Activated naive CD8-positive, alpha-beta T cell (primary cell): ENCODE results near the gene PLET1.

ENCODE experiments used
- H3K27ac Mint-ChIP-seq: one replicate; pipeline ENCODE4 v1.8.0; 2021; ENCODE audit warnings: mixed read lengths
- H3K27me3 Mint-ChIP-seq: one replicate; pipeline ENCODE4 v1.8.0; 2021; ENCODE audit warnings: mixed read lengths
- H3K36me3 Mint-ChIP-seq: one replicate; pipeline ENCODE4 v1.8.0; 2021; ENCODE audit warnings: mixed read lengths
- H3K4me1 Mint-ChIP-seq: one replicate; pipeline ENCODE4 v1.8.0; 2021; ENCODE audit warnings: low read depth, mixed read lengths
- H3K4me3 Mint-ChIP-seq: one replicate; pipeline ENCODE4 v1.8.0; 2021; ENCODE audit warnings: mild to moderate bottlenecking, mixed read lengths
- H3K9me3 Mint-ChIP-seq: one replicate; pipeline ENCODE4 v1.8.0; 2021; ENCODE audit warnings: low read depth, mixed read lengths

Gene PLET1, protein sequence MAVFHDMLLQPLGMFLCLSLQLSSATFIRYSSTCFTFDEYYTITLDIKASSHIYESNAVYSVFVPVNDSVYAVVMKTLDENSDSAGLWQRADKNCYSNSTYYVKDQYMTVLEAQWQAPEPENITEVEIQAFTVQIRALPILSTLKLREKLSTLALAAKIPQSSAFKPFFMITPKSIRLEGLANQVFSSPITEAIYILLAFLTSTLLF

GRCh38 chr11:112260490-112260889 is at the start of gene PLET1:
PLET1 (minus strand) TSS chr11:112260860; CDS start chr11:112260589, 271 bp downstream.
- Mint-ChIP-seq H3K4me1 (no peaks in the 10 kb centered on the region), H3K27me3 (no peaks in the 10 kb centered on the region), H3K9me3 (no peaks in the 10 kb centered on the region), H3K36me3 (no peaks in the 10 kb centered on the region), H3K4me3 (no peak within 1 kb of the TSS), H3K27ac (no peak within 1 kb of the TSS)

GRCh38 chr11:112310419-112310818 is 49.8 kb upstream of the PLET1 start:
- H3K4me1 Mint-ChIP-seq, result no peaks in the 10 kb centered on the region
- no peaks in the 10 kb centered on the region for H3K27me3 Mint-ChIP-seq
- peaks cover 9% of the 10 kb centered on the region for H3K9me3 Mint-ChIP-seq
- peaks cover 7% of the 10 kb centered on the region for H3K36me3 Mint-ChIP-seq
- H3K4me3 Mint-ChIP-seq, result no peak overlapping the region
- no peak overlapping the region for H3K27ac Mint-ChIP-seq

GRCh38 chr11:112308651-112309050 is 48.0 kb upstream of the PLET1 start:
- Mint-ChIP-seq H3K4me1 (no peaks in the 10 kb centered on the region), H3K36me3 (peaks cover 7% of the 10 kb centered on the region), H3K27ac (no peak overlapping the region), H3K9me3 (peaks cover 9% of the 10 kb centered on the region), H3K27me3 (no peaks in the 10 kb centered on the region), H3K4me3 (no peak overlapping the region)

- no peak overlapping the region for H3K4me3 Mint-ChIP-seq
- H3K36me3 Mint-ChIP-seq, result peaks cover 7% of the 10 kb centered on the region
- no peak overlapping the region for H3K27ac Mint-ChIP-seq
- no peaks in the 10 kb centered on the region for H3K27me3 Mint-ChIP-seq
- peaks cover 9% of the 10 kb centered on the region for H3K9me3 Mint-ChIP-seq
- H3K4me1 Mint-ChIP-seq, result no peaks in the 10 kb centered on the region
Measured at GRCh38 chr11:112307616-112308015, 47.0 kb upstream of the PLET1 start.

DNA sequence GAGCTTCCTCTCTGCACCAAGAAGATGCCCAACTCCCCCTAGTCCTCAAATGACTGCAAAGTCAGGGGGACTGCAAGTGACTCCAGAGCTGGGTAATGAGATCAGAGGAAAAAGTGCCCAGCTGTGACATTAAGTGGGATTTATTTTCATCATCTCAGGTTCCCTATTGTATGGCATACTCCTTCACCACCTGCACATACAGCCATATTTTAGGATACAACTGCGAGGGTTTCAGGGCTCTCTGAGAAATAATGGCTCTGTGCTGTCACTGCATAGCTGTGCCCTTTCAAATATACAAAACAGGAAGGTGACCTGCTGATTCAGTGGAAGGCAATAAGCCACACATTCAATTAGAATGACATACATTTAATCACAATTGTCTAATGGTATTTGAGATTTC is 45.6 kb upstream of the PLET1 start:
- Mint-ChIP-seq H3K9me3 (peaks cover 9% of the 10 kb centered on the region), H3K36me3 (peaks cover 7% of the 10 kb centered on the region), H3K4me1 (no peaks in the 10 kb centered on the region), H3K27me3 (no peaks in the 10 kb centered on the region), H3K27ac (no peak overlapping the region), H3K4me3 (no peak overlapping the region)

GRCh38 chr11:112304914-112305313 is 44.3 kb upstream of the PLET1 start:
- Mint-ChIP-seq H3K27ac (no peak overlapping the region), H3K9me3 (peaks cover 9% of the 10 kb centered on the region), H3K4me3 (no peak overlapping the region), H3K27me3 (no peaks in the 10 kb centered on the region), H3K36me3 (peaks cover 7% of the 10 kb centered on the region), H3K4me1 (no peaks in the 10 kb centered on the region)

GRCh38 chr11:112303616-112304015 is 43.0 kb upstream of the PLET1 start:
- H3K36me3 Mint-ChIP-seq, result peaks cover 3% of the 10 kb centered on the region

DNA sequence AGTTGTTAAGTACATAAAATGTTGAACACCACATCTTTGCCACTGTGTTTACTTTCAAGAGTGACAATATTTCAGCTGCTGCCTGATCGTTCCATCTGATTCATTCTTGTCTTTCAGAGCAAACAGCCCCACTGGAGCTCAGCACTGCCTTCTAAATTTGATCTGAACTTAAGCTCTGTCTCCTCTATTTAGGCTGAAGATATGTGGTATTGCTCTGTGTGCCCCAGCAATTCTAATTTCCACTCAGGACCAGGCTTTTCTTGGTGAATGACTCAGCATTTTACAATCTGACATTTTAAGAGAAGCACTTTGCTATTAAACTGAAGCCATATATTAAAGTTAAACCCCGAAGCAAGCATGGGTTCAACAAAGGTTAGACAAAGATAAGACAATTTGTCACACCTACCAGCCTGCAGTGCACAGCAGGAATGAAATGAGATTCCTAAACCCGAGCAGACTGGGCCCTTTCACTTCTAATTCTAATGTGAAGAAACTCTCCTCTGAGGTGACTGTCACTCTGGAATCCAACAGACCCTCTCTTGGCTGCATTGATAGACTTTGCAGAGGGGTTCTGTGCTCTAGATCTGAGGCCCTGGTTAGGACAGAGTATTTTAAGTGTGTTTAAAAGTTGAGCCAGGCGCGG is 41.7 kb upstream of the PLET1 start:
- no peaks in the 10 kb centered on the region for H3K27me3 Mint-ChIP-seq
- no peak overlapping the region for H3K27ac Mint-ChIP-seq
- no peaks in the 10 kb centered on the region for H3K36me3 Mint-ChIP-seq
- H3K9me3 Mint-ChIP-seq, result no peaks in the 10 kb centered on the region
- peaks cover 16% of the 10 kb centered on the region for H3K4me1 Mint-ChIP-seq
- H3K4me3 Mint-ChIP-seq, result no peak overlapping the region

More at GRCh38 chr11:112303616-112304015, 43.0 kb upstream of the PLET1 start:
- Mint-ChIP-seq H3K4me3 (no peak overlapping the region), H3K27me3 (no peaks in the 10 kb centered on the region), H3K4me1 (peaks cover 4% of the 10 kb centered on the region), H3K9me3 (peaks cover 7% of the 10 kb centered on the region), H3K27ac (no peak overlapping the region)

DNA sequence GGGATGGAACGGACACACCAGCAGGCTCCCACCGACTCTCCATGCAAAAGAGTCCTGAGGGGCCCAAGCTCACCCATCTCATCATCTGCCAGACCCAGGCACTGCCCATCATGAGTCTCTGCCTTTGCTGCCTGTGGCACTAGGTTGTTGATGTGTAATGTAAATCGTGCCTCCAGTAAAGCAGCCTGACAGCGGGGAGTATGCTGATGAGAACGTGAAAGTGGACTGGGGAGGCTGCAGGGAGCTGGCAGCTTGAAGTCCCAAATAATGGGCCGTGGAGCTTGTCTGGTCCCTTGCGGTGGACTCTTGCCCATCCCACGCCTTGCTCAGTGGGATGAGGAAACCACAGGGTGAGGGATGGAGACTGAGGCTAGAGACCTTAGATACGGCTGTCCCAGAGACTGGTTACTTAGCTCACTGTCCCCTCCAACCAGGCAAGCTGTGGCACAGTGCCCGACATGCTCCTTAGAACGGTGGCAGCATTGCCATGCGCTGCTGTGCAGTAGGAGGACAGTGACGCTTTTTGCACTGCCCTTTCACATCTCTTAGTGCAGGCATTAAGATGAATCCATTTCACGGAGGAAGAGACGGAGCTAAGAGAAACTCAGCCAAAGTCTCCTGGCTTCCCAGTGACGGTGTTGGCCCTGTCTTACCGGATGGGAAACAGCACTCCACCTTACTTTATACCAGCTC is 39.6 kb upstream of the PLET1 start:
- Mint-ChIP-seq H3K27ac (no peak overlapping the region), H3K4me3 (no peak overlapping the region), H3K36me3 (no peaks in the 10 kb centered on the region), H3K27me3 (no peaks in the 10 kb centered on the region), H3K4me1 (peaks cover 27% of the 10 kb centered on the region), H3K9me3 (no peaks in the 10 kb centered on the region)

DNA sequence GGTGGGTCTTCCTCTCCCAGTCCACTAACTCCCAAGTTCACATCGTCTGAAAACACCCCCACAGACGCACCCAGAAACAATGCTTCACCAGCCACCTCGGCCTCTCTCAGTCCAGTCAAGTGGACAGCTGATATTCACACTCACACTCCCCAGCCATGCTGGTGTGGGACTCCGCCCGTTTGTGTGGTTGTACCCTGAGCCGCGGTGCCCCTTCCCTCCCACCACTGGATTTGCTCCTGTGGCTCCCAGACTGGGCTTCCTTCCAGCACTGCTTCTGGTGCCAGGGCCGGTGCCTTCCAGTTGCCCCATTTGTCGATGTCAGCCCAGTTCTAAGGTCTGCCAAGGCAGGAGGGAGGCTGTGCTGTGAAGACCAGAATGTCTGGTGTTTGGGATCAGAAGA is 37.9 kb upstream of the PLET1 start:
- Mint-ChIP-seq H3K27ac (no peak overlapping the region), H3K4me1 (peaks cover 27% of the 10 kb centered on the region), H3K4me3 (no peak overlapping the region), H3K27me3 (no peaks in the 10 kb centered on the region), H3K36me3 (peaks cover 4% of the 10 kb centered on the region), H3K9me3 (no peaks in the 10 kb centered on the region)

GRCh38 chr11:112297248-112297866 is 36.7 kb upstream of the PLET1 start:
- no peaks in the 10 kb centered on the region for H3K9me3 Mint-ChIP-seq
- peaks cover 27% of the 10 kb centered on the region for H3K4me1 Mint-ChIP-seq
- peaks cover 9% of the 10 kb centered on the region for H3K36me3 Mint-ChIP-seq
- no peaks in the 10 kb centered on the region for H3K27me3 Mint-ChIP-seq
- peak overlapping the region; percentile 46 for H3K4me3 Mint-ChIP-seq
- peak overlapping the region; percentile 82 for H3K27ac Mint-ChIP-seq

DNA sequence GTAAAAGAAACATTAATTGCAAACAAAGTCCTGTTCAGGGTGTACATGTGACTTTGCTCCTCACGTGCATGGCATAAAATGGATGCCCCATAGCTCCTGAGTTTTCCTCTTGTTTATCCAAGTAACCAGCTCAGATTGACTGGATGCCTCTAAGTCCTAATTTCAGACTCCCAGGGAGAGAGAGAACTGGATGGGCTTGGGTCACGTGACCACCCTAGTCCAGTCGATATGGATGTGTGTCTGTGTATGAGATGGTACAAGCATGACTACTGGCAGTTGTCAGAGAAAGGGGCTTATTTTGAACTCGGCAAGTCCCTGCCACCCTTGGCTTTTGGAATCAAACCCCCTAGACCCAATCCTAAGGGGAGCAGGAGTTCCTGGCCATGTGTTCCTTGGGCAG is 35.4 kb upstream of the PLET1 start:
- no peak overlapping the region for H3K4me3 Mint-ChIP-seq
- peaks cover 11% of the 10 kb centered on the region for H3K36me3 Mint-ChIP-seq
- H3K27me3 Mint-ChIP-seq, result no peaks in the 10 kb centered on the region
- H3K4me1 Mint-ChIP-seq, result peaks cover 36% of the 10 kb centered on the region
- no peaks in the 10 kb centered on the region for H3K9me3 Mint-ChIP-seq
- no peak overlapping the region for H3K27ac Mint-ChIP-seq

DNA sequence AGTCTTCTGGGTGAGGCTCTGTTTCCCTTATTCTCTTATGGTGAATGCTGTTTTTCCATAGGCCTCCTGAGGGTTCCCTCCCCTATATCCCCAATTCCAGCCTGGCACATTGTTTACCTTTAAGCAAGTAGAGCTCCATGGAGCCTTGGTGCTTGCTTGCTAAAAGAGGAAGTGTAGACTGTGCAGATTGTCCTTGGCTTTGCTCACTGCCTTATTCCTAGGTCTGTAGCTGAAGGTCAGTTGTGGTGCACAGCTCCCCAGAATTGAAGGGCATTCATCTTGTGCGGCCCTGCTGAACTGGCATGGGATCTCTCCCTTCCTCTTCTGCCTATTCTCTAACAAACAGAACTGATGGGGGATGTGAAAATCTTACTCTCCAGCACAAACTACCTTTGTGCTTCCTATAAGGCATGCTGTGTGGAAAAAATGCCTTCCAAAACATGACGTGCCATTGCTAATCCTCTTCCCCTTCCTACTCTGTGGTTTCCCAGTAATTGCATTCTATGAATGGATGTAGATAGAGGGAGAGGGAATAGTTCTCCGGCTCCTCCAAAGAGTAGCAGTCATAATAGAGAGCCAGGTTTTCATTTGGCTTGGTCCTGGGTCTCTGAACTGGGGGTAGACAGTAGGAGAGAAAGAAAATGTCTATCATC is 34.2 kb upstream of the PLET1 start:
- Mint-ChIP-seq H3K9me3 (no peaks in the 10 kb centered on the region), H3K4me1 (peaks cover 42% of the 10 kb centered on the region), H3K27me3 (no peaks in the 10 kb centered on the region), H3K4me3 (no peak overlapping the region), H3K36me3 (peaks cover 11% of the 10 kb centered on the region), H3K27ac (no peak overlapping the region)

- H3K27ac Mint-ChIP-seq, result no peak overlapping the region
- H3K36me3 Mint-ChIP-seq, result peaks cover 11% of the 10 kb centered on the region
- no peaks in the 10 kb centered on the region for H3K27me3 Mint-ChIP-seq
- no peaks in the 10 kb centered on the region for H3K9me3 Mint-ChIP-seq
- peaks cover 43% of the 10 kb centered on the region for H3K4me1 Mint-ChIP-seq
- H3K4me3 Mint-ChIP-seq, result no peak overlapping the region
Measured at GRCh38 chr11:112293614-112294013, 33.0 kb upstream of the PLET1 start.
